ENCODE measurements around the gene FTMT.
"Not testable (repeated sequence)": the region's sequence is repeated elsewhere in the genome, so short reads cannot be mapped to it uniquely, and the experiment has no call there.

FTMT gene

DNA sequence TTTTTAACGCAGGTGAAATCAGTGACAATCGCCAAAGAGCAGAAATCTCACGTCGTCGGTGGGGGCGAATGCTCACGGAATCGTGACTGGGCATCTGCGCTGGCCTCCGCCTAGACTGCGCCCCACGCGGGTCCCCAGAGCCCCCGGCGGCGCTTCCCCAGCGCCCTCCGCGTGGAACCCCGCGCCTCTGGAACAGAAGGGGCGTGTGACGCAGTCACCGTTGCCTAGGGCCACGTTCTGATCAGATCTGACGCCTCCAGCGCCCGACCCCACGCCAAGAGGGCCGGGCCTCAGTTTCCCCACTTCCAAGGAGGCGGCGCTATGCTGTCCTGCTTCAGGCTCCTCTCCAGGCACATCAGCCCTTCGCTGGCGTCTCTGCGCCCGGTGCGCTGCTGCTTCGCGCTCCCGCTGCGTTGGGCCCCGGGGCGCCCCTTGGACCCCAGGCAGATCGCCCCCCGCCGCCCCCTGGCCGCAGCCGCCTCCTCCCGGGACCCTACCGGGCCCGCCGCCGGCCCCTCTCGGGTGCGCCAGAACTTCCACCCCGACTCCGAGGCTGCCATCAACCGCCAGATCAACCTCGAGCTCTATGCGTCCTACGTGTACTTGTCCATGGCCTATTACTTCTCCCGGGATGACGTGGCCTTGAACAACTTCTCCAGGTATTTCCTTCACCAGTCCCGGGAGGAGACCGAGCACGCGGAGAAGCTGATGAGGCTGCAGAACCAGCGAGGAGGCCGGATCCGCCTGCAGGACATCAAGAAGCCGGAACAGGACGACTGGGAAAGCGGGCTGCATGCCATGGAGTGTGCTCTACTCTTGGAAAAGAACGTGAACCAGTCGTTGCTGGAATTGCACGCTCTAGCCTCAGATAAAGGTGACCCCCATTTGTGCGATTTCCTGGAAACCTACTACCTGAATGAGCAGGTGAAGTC lies at the start of gene FTMT:
Gene FTMT, plus strand, starts transcription at position 240 of the 932 bp plus-strand sequence. Its CDS starts 82 bp downstream, at position 322.
- DNase-seq = no peak

DNA sequence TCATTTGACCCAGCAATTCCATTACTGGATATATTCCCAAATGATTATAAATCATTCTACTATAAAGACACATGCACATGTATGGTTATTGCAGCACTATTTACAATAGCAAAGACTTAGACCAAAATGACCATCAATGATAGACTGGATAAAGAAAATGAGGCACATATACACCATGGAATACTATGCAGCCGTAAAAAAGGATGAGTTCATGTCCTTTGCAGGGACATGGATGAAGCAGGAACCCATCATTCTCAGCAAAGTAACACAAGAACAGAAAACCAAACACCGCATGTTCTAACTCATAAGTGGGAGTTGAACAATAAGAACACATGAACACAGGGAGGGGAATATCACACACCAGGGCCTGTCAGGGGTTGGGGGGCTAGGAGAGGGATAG lies 46.4 kb upstream of the FTMT start:
- not testable (repeated sequence) for DNase-seq

DNA sequence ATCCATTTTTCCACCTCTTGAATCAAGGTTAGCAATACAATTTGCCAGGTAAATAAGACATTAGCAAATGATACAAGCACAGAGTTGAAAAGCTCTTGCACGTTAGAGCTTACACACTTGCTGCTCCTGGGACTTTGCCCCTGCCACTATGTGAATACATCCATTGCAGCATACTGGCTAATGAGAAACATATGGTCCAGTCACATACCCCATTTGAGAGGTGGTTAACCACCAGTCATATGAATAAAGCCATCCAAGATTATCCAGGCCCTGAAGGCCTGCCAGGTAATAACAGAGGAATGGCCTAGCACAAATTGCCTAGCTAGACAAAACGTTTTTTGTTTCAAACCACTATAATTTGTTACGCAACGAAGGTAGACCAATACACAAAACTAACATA lies 45.8 kb upstream of the FTMT start:
- no peak for DNase-seq

- no peak for DNase-seq
Measured at GRCh38 chr5:121816164-121816563, 35.5 kb upstream of the FTMT start.

- DNase-seq = no peak
Measured at GRCh38 chr5:121819682-121820261, 31.9 kb upstream of the FTMT start.

GRCh38 chr5:121833617-121834016 lies 18.1 kb upstream of the FTMT start:
- DNase-seq = no peak

DNA sequence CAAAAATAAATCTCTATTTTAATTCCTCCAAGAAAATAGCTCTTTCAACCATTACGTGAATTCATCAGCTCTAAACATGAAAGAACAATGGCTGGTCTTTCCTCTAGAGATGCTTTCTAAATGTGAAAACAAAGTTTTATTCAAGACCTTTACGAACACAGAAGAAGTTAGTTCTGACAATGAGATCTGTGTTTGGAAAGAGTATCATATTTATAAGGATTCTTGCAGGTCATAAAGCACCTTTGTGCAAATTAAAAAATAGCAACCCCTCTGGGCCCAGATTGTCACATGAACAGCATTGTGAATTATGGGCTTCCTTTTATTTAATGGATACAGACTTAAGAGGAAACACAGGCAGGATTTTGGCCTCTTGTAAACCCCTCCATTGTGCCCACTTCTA lies 17.7 kb upstream of the FTMT start:
- no peak for DNase-seq

DNA sequence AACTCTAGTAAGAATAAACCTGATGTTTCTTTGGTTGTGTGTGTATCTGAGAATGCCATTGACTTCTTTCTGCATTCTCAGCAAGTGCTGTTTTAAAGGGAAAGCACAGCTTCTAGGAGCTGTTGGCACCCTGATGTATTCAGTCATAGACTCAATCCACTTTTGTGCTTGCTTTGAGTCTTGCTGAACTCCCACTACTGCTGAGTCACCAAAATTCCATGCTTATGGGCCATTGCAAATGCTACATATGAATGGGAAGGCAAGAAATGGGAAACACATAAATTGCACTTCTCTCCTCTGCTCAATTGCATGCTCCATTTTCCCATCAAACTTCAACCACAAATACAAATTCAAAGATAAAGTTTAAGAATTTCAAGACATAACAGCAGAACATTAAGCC lies 9.8 kb upstream of the FTMT start:
- no peak for DNase-seq

GRCh38 chr5:121850272-121850671 lies 1.4 kb upstream of the FTMT start:
- no peak for DNase-seq

DNA sequence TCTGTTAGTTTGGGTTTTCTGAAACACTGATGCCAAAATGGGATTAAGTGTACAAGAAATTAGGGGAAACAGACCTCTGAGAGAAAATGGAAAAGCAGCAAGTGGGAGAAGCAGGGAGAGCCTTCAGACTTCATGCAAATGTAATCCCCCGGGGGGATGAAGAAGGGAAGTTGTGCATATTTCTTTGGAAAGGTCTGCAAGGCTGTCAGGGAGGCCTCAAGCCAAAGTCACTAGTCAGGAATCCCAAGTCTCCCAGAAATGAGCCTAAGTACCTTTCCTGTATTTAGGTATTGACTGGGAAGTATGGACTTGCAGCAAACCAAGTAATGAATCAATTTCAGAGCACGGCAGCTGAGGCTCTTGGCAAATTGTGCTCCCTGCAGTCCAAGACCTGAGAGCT lies 2.2 kb downstream of the FTMT start:
- no peak for DNase-seq

DNA sequence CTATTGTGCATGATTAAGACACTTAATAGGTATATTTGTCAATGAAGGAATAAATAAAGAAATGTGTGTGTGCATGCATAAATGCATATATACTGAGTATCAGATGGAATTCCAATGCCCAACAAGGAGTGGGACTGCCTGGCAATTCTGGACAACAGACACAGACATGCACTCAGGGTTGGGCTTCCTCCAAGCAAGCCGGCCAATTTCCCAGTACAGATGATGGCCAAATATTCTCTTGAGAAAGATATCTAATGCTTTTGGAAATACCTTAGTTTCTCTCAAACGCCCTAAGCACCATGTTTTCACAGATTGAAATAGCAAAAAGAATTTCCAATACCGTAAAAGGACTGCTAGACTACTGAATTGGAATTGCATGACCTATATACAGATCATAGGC lies 11.1 kb downstream of the FTMT start:
- no peak for DNase-seq

DNA sequence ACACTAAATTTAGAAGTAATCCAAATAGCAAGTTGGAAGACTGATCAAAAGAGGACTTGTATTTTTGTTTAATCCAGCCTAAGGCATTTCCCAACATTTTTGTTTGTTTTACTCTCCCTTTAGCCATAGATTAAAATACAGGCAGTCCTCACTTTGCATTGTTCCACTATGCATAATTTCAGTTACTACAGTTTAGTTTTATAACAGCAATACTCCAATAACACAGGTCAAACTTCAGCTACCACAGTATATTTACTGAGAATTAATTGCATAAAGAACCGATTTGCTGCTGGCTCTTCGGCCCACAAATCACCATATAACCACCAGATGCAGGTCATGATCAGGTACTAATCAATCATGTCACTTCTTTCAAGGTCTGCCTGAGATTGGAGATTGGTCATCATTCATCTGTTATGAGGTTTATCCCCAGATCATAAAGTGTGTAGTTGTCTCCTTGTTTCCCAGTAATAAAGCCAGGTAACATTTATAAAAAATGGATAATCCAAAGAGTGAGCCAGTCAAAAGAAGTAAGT lies 12.1 kb downstream of the FTMT start:
- no peak for DNase-seq

DNA sequence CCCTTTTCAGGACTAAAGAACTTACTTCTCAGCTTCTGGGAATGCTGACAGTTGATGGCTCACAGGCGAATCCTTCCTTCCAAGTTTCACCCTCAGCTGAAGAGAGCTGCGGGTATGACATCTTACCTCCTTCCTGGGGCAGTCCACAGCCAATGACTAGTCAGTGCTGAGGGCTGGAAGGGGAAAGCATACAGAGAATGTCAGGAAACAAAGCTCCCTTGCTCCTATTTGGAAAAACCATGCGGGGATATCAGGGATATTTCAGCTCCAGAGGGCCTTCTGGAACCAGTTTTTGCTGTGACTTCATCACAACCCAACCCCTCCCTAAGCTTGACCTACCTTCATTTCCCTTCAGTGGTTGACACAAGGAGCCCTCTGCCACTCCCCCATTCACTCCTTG lies 15.7 kb downstream of the FTMT start:
- no peak for DNase-seq

- DNase-seq = no peak
Measured at GRCh38 chr5:121870489-121870888, 18.8 kb downstream of the FTMT start.

GRCh38 chr5:121872856-121873255 lies 21.2 kb downstream of the FTMT start:
- DNase-seq = no peak

DNA sequence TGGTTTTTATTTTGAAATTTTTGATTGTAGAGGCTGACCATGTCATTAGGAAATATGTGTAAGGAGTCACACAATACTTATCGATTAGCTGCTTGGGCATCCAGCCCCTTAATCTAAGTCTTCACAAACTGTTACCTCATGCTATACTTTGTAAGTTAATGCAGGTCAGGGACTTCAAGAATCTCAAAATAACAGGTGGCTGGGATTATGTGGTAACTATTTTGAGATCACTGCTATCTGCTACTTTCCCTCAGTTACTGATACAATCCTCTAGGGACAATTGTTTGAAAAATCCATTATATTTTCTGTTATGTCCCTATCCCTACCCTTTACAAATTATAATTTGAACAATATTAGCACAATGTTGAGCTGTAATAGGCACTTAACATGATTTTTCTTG lies 21.7 kb downstream of the FTMT start:
- DNase-seq = no peak

- no peak for DNase-seq
Measured at GRCh38 chr5:121885630-121886029, 33.9 kb downstream of the FTMT start.

- no peak for DNase-seq
Measured at GRCh38 chr5:121887727-121888126, 36.0 kb downstream of the FTMT start.

- DNase-seq = no peak
Measured at GRCh38 chr5:121890297-121890858, 38.7 kb downstream of the FTMT start.

DNA sequence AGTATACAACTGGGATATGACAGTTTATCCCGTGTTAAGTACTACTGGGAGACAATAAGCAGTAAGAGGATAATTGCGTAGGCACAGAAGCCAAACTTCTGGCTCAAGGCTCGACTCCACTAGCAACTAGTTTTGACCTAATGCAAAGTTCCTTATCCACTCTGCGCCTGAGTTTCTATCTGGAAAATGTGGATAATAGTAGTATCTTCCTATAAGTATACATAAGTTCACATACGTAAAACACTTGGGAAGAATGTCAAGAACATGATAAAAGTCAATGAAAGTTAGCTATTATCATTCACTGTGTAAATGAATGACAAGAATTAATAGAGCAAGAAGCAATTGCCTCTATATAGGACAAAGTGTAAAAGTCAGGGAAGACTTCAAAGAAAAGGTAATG lies 45.7 kb downstream of the FTMT start:
- DNase-seq = no peak

DNA sequence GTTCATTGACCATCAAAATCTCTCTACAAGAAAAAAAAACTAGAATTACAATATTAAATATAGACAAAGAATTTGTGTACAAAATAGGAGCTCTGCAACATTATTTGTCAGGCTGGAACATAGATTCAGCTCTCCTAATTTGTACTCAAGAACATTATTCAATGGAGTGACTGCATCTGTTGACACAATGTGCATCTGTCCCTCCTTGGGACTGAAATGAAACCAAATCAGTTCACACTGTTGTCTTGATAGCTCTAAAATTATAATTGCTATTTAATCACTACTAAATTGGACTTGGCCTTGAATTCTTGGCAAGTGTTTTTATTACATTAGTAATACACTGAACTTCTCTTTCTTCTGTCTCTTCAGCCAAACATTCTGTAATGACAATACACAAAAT lies 47.7 kb downstream of the FTMT start:
- no peak for DNase-seq

Data from stimulated activated CD8-positive, alpha-beta memory T cell treated with anti-CD3 and anti-CD28 coated beads, Interleukin-4, amount 100 ng/mL, for 48 hours (primary cell).